ENCODE results near the gene E2F6. TPM values are rescaled to one million over a fixed set of nuclear protein-coding genes. Genes with fewer than 3 reads are reported as not detected.

Gene E2F6
- total RNA-seq, 1 experiment from 2014 or later, result 21.8 TPM

GRCh38 chr2:11493282-11493681 lies 27.3 kb upstream of the E2F6 start:
- Histone ChIP-seq H3K4ac (ENCODE audit: low read depth, low read length) (no peak overlapping the region), H3K9me3 (ENCODE audit: control insufficient read depth, low read depth, low read length) (no peaks in the 10 kb centered on the region), H3K4me1 (ENCODE audit: insufficient read depth, low read length) (no peaks in the 10 kb centered on the region; the same call in 1 of the 2 replicates), H3K9ac (ENCODE audit: extremely low read depth, insufficient read length, low read length) (no peak overlapping the region), H4K20me1 (ENCODE audit: control insufficient read depth, insufficient read depth, insufficient read length) (no peaks in the 10 kb centered on the region), H3K79me2 (ENCODE audit: insufficient read depth, low read length) (peaks cover 2% of the 10 kb centered on the region; the same call in 1 of the 2 replicates), H3T11ph (ENCODE audit: low read length) (no peak overlapping the region), H3K23ac (ENCODE audit: insufficient read length, low read depth, low read length) (no peak overlapping the region), H2AFZ (ENCODE audit: low read length) (no peak overlapping the region), H4K8ac (replicated peaks; ENCODE audit: insufficient read length, low read depth, low read length) (no peak overlapping the region), H3K4me2 (ENCODE audit: insufficient read depth, insufficient read length, low read length) (no peak overlapping the region), H3K27ac (ENCODE audit: insufficient read length, low read depth, low read length) (no peak overlapping the region), H4K91ac (ENCODE audit: insufficient read length, low read depth, low read length) (no peak overlapping the region), H2BK12ac (ENCODE audit: insufficient read length, low read depth, low read length) (no peak overlapping the region), H2BK5ac (ENCODE audit: insufficient read length, low read length) (no peak overlapping the region), H3K79me1 (ENCODE audit: insufficient read depth, low read depth, low read length, poor library complexity, severe bottlenecking) (no peaks in the 10 kb centered on the region), H2AK5ac (ENCODE audit: insufficient read length, low read length) (no peak overlapping the region), H3K27me3 (ENCODE audit: insufficient read depth, low read length) (no peaks in the 10 kb centered on the region), H3K56ac (ENCODE audit: insufficient read length, low read depth, low read length) (no peak overlapping the region), H4K5ac (ENCODE audit: insufficient read length, low read depth, low read length) (no peak overlapping the region), H2BK20ac (ENCODE audit: low read depth, low read length, poor library complexity, severe bottlenecking) (no peak overlapping the region), H3K23me2 (ENCODE audit: insufficient read length, low read depth, low read length, poor library complexity, severe bottlenecking) (no peaks in the 10 kb centered on the region), H2BK120ac (ENCODE audit: low read depth, low read length, poor library complexity, severe bottlenecking) (no peak overlapping the region), H3K14ac (ENCODE audit: insufficient read depth, low read length) (no peak overlapping the region), H2BK15ac (ENCODE audit: low read depth, low read length) (no peak overlapping the region), H3K18ac (ENCODE audit: insufficient read length, low read depth, low read length) (no peak overlapping the region)
- H3K27ac Mint-ChIP-seq, result no peak overlapping the region
- no CpG with 5 or more reads among the region's 6 CpGs for WGBS (ENCODE audit: extremely low coverage, insufficient read length, low lambda C conversion rate)
- peaks cover 23 to 26% of the 10 kb centered on the region in 2 experiments for H3K4me1 Mint-ChIP-seq
- no peaks in the 10 kb centered on the region; the same call in 1 of the 2 replicates for H3K27me3 Mint-ChIP-seq (ENCODE audit: low read depth)
- H3K36me3 Mint-ChIP-seq (ENCODE audit: insufficient read depth in 1 of 3, low read depth in 3 of 3), result peaks cover 5 to 6% (median 5%) of the 10 kb centered on the region in 3 experiments; a peak in 6 of 7 replicates
- H3K4me3 Mint-ChIP-seq, result no peak overlapping the region
- no peak for DNase-seq
- TF ChIP-seq, protein P1, sequence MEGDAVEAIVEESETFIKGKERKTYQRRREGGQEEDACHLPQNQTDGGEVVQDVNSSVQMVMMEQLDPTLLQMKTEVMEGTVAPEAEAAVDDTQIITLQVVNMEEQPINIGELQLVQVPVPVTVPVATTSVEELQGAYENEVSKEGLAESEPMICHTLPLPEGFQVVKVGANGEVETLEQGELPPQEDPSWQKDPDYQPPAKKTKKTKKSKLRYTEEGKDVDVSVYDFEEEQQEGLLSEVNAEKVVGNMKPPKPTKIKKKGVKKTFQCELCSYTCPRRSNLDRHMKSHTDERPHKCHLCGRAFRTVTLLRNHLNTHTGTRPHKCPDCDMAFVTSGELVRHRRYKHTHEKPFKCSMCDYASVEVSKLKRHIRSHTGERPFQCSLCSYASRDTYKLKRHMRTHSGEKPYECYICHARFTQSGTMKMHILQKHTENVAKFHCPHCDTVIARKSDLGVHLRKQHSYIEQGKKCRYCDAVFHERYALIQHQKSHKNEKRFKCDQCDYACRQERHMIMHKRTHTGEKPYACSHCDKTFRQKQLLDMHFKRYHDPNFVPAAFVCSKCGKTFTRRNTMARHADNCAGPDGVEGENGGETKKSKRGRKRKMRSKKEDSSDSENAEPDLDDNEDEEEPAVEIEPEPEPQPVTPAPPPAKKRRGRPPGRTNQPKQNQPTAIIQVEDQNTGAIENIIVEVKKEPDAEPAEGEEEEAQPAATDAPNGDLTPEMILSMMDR (conservative IDR thresholded peaks at IDR 0.05), result no peak
- peaks cover 4 to 5% of the 10 kb centered on the region in 2 experiments for H3K9me3 Mint-ChIP-seq

All from H9 (cell line).